ENCODE measurements around the gene NXPH2.

Gene NXPH2

DNA sequence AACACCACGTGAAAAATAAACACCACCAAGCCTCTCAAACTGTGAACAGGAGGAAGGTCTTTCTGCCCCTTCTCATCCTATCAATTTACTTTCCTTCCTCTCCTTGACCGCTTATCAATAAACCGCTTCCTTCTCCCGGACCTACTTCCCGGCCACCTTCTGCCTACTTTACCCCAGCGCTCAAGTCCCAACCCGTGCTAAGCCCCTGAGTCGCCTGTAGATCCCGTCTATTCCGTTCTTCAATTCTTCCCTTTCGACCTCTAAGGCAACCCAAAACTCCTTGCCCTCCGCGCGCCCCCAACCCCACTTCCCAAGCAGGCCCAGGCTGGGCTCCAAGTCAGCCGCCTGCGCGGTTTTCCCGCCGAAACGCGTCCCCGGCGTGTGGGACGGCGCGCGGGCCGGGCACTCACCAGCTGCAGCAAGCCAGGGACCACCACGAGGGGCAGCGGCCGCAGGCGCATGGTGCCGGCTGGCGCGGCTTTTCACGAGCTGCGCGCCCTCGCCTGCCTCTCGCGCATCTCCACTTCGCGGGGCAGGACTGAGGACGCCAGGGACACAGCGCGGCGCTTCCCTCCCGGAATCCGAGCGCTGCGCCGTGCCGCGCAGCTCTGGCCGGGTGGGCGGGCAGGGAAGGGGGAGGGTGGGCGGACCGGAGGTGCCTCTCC, at the start of gene NXPH2:
TSS of gene NXPH2 (minus strand) at position 610 of the 665 bp plus-strand sequence. CDS start at position 461, 149 bp downstream.
- DNase-seq = peak in 1 of 58 donors; percentile 8

DNA sequence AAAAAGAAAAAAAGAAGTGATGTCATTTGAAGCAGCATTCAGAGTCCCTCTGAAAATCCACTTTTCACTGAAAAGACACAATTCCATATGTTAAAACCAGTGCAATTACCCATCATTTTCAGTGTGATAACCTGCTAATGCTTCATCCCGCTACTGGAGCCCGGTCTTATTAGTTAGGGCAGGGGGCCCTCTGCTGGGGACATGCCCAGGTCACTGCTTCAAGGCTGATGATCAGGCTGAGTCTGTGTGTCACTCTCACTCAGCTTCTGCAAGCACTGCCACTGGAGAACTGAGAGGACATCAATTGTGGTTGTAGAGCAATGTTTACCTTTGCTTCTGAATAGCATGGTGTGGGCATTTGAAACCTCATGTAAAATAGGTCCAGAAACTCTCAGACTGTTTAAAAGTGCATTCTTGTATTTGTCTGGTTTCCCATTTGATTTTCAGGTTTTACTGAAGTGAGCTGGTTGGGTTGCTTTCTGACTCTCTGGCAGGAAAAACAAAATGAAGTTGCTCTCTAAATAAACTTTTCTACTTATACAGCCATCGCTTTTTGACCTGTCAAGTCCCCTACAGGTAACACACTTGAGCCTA, 49.2 kb upstream of the NXPH2 start:
- DNase-seq = peak in 13 of 58 donors; percentile 2 to 50 (median 6)

DNA sequence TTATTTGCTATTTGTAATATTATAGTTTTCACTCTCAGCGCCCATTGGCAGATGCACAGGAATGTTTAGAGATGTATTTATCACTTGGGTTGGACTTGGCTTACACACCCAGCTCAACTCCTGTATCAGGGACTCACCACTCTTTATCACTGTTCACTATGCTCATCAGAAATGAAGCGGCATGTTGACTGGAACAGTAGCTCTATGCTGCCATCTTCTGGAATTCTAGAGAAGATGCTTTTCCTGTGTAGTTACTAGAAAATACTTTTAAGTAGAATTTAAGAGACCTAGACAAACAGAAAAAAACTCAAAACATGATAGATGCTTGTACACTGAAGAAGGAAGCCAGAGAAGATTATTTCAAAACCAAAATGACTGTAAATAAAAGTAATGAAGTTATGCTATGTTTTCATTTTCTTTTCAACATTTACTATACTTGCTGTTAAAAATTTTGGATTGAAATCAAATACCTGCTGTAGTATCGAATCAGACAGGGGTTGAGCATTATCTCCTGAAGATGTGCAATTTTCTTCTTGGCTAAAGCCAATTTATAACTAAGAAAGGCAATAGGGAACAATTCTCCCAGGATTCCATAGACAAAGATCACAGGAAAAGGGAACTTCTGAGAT, 47.4 kb upstream of the NXPH2 start:
- DNase-seq = peak in 14 of 58 donors; percentile 2 to 63 (median 6)

DNA sequence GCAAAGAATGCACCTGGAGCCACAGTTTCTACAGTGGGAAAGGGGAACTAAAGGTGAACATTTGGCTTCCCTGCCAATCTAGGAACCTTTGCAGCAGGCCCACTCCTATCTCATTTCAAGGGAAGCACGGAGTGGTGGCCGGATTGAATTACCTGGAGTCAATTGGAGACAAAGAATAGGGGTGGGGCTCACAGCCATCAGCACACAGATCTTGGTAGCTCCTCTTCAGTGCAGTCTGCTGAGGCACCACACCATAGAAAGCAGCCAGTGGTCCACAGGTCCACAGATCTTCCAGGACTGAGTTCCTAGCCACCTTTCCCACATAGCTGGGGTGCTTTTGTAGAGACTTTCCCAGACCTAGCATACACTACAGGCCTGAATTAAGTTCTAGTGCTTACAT, 43.5 kb upstream of the NXPH2 start:
- no peak for DNase-seq

DNA sequence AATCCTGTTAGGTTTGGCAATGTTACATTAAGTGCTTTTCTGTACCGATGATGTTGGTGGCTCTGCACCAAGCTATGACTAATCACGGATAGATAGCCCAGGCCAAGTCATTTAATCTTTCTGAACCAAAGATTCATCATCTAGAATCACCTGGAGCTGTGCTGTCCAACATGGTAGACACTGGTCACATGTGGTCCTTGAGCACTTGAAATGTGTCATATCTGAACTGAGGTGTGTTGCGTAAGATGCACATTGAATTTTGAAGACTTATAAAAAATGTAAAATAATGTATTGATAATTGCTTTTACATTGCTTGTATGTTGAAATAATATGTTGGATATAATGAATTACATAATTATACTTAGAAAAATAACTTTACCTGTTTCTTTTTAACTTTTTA, 39.8 kb upstream of the NXPH2 start:
- DNase-seq = no peak

DNA sequence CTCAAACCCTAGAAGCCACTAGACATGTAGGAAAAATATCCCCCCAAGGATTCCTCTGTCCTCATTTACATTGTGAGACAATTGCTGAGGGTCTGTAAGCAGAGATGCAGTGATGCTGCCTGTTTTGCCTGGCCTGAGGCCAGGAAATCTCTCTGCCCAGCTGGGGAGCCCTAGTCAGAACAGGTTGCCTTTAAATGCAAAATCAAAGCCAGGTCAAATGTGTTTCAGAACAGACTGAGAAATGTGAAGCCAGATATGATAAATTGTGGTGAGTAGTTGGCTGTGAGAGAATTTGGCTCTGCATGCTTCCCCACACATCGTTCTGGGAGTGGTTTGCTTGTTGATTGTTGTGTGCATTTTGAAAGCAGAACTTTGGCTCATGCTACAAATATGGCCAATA, 38.4 kb upstream of the NXPH2 start:
- DNase-seq = no peak

DNA sequence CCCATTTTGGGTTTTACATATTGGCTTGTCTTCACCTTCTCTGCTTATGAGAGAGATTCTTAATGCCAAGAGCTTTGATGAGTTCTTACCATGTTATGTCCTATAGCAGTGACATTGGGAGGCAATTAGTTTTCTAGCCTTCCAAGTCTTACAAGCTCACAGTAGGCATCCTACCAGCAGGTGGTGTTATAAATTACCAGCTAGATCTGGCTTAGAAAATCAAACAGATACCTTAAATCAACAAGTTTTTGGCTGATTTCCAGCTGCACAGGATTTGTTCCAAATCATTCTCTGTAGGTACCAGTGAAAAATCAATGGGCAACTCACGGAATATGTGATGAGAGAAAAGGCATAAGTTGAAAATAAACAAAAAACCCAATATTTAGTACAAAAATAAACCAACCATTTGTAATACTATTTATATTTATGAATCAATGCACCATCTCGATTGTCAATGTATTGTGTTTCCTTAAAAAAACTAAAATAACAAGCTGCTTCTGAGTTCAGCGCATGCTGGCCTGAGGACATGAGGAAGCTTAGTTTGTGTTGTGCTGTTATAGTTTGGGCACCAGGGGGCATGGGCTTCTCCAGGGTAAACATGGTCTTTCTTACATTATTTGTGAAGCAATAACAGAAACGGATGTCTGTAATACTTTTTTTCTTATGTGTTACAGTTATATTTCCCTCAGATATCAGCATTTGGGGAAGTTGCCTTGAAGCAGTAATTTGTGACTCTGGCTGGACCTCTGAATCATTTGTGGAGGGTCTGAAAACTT, 34.1 kb upstream of the NXPH2 start:
- DNase-seq = no peak

DNA sequence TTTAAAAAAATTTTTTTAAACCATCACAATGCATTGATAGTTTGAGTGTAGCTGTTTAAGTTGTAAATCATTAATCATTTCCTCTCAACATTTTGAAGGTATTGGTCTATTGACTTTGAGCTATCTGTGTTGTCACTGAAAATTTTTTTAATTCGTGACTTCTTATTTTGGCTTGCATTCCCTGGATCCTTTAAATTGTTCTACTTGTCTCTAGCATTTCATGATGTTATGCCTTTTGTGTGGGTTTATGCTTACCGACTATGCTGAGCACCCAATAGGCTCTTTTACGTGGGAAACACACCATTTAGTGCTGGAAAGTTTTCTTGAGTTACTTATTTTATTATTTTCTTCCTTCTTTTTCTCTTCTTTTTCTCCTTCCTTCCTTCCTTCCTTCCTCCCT, 31.2 kb upstream of the NXPH2 start:
- no peak for DNase-seq

DNA sequence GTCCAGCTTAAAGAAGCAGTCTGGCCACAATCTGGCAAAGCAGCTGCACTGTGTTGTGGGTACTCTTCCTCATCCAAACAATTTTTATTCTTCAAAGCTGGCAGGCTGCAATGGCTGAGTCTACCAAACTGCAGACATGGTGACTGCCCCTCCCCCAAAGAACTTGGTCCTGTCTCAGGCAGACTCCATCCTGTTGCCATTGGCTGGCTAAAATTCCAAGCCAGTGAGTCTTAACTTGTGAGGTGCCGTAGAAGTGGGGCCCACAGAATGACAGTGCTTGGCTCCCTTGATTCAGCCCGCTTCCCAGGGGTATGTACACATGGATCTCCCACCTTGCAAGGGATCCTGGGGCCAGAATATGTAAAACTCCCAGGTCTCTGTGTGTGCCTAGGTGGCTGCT, 14.5 kb upstream of the NXPH2 start:
- no peak for DNase-seq

DNA sequence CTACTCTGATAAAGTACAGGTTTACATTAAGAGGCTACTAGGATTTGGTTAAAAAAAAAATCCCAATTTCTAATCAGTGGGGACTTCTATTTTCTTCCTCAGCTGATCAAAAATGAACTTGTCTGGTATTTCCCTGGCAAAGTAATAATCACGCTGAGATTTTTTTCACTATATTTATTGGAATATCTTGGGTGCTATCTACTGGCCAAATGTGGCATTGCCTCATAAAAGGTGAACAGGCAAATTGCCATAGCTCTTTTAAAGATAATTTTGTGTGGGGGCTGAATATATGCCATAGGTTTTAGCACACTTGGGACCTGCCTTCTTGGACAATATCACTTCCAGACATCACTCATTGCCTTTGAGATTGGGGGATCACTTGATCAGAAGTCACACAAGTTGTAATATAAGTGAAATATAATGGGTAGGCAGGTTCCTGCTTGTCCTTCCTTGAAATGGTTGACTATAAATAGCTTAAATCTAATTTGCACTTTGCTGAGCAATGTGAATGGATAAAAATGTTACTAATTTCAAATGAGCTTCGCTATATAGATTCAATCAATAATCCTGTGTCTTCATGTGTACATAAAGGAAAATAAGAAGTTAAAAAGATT, 7.0 kb upstream of the NXPH2 start:
- peak in 1 of 58 donors; percentile 7 for DNase-seq

DNA sequence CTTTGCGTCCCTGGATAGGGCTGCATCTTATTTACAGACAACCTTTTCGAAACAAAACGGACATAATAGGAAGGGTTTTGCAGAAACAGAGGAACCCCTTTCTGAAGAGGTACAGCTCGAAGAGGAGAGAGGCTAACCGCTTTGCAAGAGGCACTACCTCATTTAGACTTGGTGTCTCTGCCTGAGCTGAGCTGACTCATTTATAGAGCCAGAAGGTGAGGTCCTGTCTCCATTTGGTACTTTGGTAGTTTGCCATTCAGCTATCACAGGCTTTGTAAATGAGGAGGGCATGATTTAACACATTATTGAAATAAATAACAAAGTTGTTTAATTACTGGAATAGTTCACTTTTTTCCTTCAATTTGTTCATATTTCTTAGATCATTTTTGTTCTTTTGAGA, 2.2 kb upstream of the NXPH2 start:
- no peak for DNase-seq

DNA sequence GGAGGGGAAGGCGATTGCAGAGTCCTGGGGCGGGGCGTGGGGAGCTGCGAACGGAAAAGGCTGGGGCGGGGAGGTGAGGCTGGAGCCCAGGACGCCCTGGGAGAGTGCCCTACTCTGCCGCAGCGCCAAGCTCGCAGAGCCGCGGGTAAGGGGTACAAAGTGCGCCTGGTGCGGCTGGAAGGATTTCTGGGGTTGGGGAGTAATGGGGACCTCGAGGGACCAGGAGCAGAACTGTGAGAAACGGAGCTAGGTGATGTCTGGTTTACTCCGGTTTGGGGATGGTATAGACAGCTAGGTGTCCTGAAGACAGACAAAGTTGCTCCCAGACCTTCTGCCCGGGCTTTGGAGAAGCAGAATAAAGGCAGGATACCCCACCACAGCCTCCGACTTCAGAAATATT, 718 bp upstream of the NXPH2 start:
- peak in 1 of 58 donors; percentile 11 for DNase-seq

DNA sequence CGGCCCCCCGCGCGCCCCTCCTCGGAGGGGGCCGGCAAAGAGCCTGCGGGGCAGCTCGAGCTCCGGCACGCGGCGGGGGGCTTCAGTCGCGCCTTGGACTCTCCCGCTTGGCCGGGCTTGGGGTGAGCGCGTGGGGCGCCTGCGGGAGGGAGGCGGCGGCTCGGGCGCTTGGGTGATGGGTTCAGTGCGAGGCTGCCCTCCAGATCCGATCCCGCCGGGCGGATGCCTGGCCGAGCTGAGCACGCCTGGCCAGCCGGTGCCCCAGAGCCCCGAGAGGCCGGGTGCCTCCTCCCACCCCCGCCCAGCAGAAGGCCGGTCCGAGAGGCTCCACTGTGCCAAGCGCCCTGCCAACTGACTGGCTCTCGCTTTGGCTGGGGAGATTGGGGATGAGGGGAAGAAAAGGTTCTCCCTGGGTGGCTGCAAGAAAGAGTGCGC, 273 bp upstream of the NXPH2 start:
- DNase-seq = peak in 1 of 58 donors; percentile 11

DNA sequence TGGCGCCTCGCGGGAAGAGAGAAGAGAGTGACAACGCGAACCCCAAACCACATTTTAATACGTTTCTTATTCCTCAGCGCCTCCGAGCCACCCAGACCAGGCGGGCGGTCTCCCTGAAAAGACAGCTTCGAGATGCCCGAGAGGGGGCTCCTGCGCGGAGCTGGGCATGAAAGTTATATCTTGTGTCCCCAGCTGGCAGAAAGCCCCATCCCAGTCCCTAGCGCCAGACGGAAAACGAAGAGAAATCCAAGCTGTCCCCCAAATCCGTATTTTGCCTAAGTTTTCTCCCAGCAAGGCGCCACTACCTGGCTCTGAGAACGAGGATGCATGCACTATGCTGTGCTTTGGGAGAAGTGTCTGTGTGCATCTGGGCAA, 797 bp downstream of the NXPH2 start:
- DNase-seq = no peak

DNA sequence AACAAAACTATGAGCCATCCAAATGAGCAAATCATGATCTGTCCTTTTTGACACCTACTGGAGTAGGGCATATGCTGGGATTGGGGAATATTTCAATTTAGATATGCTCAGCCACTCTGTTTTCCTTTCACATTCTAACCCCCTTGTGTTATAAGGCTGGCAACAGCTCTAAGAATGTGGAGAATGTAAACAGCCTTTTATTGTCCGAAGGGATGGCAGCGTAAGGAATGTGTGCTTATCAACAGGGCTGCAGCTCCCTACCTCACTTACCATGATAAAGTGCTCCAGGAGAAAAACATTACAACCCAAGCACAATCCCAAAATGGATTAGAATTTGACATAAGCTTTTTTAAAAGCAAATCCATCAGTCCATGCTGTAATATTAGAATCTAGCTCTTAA, 2.2 kb downstream of the NXPH2 start:
- no peak for DNase-seq

DNA sequence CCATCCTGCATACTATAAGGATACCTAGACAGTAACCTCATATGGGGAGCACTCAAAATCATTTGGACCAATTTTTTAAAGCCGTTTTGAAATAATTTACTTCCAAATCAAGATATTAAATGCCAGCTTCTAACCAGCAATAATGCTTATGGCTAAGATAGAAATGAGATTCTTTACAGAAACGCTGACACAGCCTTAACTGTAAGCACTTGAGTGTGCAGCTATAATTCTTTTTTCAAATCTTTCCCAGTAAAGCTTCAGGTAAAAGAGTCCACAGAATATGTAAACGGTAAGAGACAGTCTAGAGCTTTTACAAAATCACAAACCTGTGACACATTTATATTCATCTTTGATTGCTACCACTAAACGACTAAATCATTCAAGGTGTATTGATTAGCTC, 4.5 kb downstream of the NXPH2 start:
- DNase-seq = no peak

DNA sequence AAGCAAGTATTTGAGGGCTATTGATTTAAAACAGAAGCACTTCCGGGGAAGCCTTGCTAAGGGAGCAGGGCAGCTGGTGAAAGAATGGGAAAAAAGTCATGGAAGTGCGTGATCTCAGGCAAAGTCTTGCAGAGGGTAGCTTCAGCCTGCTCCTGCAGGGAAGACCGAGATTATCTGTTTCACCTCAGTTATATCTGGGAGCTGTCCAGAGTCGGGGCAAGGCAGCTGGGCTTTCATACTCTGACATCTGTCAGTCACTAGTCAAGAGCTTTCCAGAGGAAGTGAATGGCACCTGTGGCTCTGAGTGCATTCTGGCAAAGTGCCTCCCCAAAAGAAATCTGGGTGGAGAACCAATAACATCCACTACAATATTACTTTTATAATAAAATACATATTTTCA, 8.7 kb downstream of the NXPH2 start:
- DNase-seq = no peak

DNA sequence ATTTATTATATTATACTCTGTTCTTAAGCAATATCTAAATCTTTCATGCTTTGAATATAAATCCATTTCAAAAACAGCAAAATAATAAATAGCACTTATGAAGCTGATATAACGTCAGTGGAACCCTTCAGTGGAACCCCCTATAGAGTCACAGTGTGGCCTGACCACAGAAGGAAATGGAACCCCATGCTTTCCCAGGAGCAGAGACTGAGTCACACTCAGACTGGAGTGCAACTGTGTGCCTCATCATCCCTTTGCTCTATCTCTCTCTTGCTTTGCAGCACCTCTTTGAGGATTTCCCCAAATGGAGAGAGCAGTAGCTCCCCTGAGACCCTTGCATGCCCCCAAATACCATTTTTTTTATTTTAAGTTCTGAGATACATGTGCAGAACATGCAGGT, 13.1 kb downstream of the NXPH2 start:
- no peak for DNase-seq

DNA sequence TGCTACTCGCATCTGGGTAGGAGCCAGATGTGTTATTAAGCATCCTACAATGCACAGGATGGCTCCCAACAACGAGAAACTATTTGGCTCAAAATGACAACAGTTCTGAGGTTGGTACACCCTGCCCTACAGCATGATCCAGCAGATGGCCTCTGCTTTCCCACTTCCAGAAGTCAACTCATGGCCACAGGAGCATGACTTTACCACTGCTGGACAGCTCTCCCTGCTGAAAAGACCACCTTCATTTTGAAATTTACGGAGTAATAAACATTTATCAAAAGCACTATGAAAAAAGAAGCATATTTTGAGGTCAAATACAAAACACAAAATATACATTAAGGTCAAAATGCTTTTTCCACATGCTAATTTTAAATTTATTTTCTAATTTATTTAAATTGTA, 13.7 kb downstream of the NXPH2 start:
- no peak for DNase-seq

DNA sequence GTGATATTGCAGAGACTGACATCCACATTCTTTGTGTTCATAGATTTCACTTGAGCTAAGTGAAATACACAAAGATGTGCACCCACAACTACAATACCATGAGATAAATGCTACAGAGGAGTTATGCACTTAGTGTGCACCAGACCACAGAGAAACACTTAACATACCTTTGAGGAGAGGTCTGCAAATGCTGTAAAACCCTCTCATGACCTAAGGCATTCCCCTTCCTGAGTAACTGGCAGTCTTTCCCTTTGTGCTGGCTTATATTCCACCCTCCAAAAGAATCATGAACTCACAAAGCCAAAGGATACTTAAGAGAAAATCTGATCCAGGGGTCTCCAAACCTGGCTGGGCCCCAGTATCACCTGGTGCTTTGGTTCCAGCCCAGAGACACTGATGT, 16.2 kb downstream of the NXPH2 start:
- DNase-seq = no peak

DNA sequence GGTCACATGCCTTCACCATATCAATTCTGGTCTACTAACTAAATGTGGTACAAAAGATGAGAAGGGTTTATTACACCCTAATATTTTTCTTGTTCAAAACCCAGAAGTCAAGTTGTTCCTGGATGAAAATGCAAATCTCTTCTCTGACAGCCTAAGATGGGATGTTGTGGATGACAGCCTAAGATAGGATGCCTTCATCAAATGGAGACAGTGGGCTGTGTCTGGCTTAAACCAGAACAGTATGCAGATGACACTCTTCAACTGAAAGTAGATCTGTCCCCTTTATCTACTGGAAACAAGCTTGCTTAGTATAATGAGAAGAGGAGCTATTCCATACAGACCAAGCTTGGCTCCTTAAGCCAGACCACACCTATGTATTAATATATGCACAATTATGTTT, 17.7 kb downstream of the NXPH2 start:
- DNase-seq = no peak

DNA sequence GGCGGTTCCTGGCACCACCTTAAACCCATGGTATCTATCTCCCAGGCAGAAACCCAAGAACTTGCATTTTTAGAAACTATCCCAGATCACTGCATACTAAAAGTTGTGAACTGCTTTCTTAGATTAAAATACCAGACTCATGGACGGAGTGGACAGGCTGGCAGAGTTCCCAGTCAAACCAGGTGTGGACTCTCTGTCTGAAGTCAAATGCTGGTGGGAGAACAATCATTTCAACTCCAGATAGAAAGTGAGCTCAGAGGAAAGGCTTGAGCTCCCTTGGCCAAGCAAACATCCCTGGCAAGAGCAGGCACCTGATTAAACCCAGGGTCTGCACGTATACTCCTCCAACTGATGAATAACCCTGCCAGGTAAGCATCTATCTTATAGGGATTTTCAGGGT, 19.5 kb downstream of the NXPH2 start:
- DNase-seq = no peak

Data from anterior cingulate cortex (tissue), 58 donors.